Left lung (tissue), 10 donors: Measurements from ENCODE around the gene TMEM39A. TPM values are rescaled to one million over a fixed set of nuclear protein-coding genes. Genes with fewer than 3 reads are reported as not detected.
A peak's percentile ranks its signal among the peaks of the same experiment; 100 is the strongest.

Experiments
- ATAC-seq: fragments of 200-7000 bp; cut with Tn5 transposase; one replicate; pipeline ENCODE4 v1.9.1; 2020; ENCODE audit warnings: moderate library complexity
- DNase-seq, 4 donors: peaks; one replicate each; pipeline ENCODE4 v3.0.0-alpha.2; 2013 to 2020
- H3K27ac ChIP-seq, 2 donors: fragments of 200-600 bp; sonication (generic) in 1 of 2; one replicate each; pipeline versions ENCODE4 v1.5.0 to v1.8.0; 2020 to 2021
- H3K27me3 ChIP-seq, 2 donors: fragments of 200-600 bp; sonication (generic) in 1 of 2; one replicate each; pipeline versions ENCODE4 v1.5.0 to v1.8.0; 2020 to 2021
- H3K36me3 ChIP-seq, 2 donors: fragments of 200-600 bp; sonication (generic) in 1 of 2; one replicate each; pipeline versions ENCODE4 v1.5.0 to v1.8.0; 2020 to 2021
- H3K4me1 ChIP-seq, 2 donors: fragments of 200-600 bp; one replicate each; pipeline ENCODE4 v1.8.0; 2021
- H3K4me3 ChIP-seq, 2 donors: fragments of 200-600 bp; sonication (generic) in 1 of 2; one replicate each; pipeline versions ENCODE4 v1.5.0 to v1.8.0; 2020 to 2021; ENCODE audit warnings: mild to moderate bottlenecking in 1 of 2
- H3K9me3 ChIP-seq, 2 donors: fragments of 200-600 bp; sonication (generic) in 1 of 2; one replicate each; pipeline versions ENCODE4 v1.5.0 to v1.8.0; 2020 to 2021
- intact Hi-C, 2 donors: fragments of 100-400 bp; cut with DNase I; formaldehyde crosslinking; loops; one replicate each; pipeline versions ENCODE4 v1.11.2 to v1.14.2; 2022
- polyA plus RNA-seq, 6 donors: library from polyadenylated mRNA; unstranded; fragments of 120-200 nt; gene quantifications; one replicate each; pipeline ENCODE4 v1.2.1, GENCODE V29; 2013; ENCODE audit not compliant: insufficient read length in 6 of 6
- total RNA-seq, 2 donors: library from RNA; stranded (reverse); fragmentation: NEBNext Ultra II Directional; extraction: Animal tissue kit (Norgen Biotek cat#: 25700); gene quantifications; one replicate each; pipeline ENCODE4 v1.2.1, GENCODE V29; 2021
- TF ChIP-seq, protein P1 (sequence below), 2 donors: fragments of 200-600 bp; sonication (generic) in 1 of 2; IDR thresholded peaks; one replicate each; pipeline versions ENCODE4 v1.5.0 to v1.8.0; 2021; ENCODE audit warnings: antibody characterized with exemption in 2 of 2
- donor health status: DM: no; HTN: yes; CAD: no.
- donor health status: DM: no; HTN: no; CAD: no.

TMEM39A gene
- total and polyA plus RNA-seq, 8 donors, result 56.6 to 78.5 (median 66.3) TPM

DNA sequence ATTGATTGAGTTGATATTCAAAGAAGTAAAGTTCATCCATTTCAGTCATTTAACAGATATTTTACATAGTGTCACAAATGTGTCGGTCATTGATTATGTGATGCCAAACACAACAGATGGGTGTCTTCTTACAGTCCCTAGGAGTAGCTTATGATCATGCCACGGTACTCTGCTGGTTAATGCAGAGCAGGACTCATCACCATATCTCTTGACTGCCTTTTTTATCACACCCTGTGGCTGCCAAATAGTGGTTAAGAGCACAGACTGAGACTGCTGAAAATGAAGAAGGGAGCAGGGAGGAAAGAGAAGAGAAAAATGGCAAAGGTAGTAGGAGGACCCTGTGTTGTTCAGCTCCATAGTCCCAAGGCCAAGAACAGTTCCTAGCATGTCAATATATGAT is 22.1 kb upstream of the TMEM39A start:
- Histone ChIP-seq H3K9me3 (no peaks in the 10 kb centered on the region), H3K27me3 (no peaks in the 10 kb centered on the region), H3K4me3 (no peak overlapping the region), H3K4me1 (no peaks in the 10 kb centered on the region), H3K36me3 (peaks cover 0 to 80% of the 10 kb centered on the region in 2 donors), H3K27ac (no peak overlapping the region)
- TF ChIP-seq, protein P1, sequence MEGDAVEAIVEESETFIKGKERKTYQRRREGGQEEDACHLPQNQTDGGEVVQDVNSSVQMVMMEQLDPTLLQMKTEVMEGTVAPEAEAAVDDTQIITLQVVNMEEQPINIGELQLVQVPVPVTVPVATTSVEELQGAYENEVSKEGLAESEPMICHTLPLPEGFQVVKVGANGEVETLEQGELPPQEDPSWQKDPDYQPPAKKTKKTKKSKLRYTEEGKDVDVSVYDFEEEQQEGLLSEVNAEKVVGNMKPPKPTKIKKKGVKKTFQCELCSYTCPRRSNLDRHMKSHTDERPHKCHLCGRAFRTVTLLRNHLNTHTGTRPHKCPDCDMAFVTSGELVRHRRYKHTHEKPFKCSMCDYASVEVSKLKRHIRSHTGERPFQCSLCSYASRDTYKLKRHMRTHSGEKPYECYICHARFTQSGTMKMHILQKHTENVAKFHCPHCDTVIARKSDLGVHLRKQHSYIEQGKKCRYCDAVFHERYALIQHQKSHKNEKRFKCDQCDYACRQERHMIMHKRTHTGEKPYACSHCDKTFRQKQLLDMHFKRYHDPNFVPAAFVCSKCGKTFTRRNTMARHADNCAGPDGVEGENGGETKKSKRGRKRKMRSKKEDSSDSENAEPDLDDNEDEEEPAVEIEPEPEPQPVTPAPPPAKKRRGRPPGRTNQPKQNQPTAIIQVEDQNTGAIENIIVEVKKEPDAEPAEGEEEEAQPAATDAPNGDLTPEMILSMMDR (IDR thresholded peaks at IDR 0.05), result no peak
- no peak for ATAC-seq
- intact Hi-C loops, result no loop called here
- no peak for DNase-seq

DNA sequence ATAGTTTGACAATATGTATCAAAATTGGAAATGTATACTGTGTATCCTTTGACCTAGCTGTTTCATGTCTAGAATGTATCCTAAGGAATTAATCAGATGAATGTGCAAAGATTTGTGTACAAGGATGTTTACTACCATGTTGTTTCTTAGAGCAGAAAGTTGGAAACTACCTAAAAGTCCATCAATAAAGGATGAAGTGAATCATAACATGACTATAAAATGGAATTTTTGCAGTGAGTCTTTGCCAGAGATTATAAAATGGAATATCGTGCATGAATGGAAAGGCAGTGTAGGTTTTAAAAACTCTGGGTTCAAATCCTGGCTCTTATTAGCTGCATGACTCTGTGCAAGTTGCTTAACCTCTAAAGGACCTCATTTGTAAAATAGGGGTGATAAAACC is 19.7 kb upstream of the TMEM39A start:
- H3K9me3 ChIP-seq, result no peaks in the 10 kb centered on the region
- no peaks in the 10 kb centered on the region for H3K27me3 ChIP-seq
- TF ChIP-seq, protein P1 (IDR thresholded peaks at IDR 0.05), result no peak
- intact Hi-C loops, result no loop called here
- ATAC-seq (no peak), DNase-seq (no peak)
- no peaks in the 10 kb centered on the region for H3K4me1 ChIP-seq
- peaks cover 0 to 79% of the 10 kb centered on the region in 2 donors for H3K36me3 ChIP-seq
- H3K27ac ChIP-seq, result no peak overlapping the region
- no peak overlapping the region for H3K4me3 ChIP-seq

DNA sequence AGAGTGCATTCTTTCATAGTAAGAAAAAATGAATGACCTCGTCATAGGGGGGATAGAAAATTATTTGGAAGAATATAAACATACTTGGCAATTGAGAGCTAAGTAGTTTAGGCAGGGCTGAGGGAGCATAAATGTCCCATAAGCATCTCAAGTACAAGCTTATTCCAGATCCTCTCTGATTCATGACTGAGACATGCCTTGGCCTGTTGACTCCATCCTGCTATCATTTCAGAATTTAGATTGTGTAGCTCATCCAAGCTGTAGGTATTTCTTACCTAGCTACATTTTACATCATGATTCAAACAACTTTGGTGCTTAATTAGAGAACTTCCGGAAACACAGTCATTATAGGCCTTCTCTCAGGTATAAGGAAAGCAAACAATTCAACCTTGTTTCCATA is 17.7 kb upstream of the TMEM39A start:
- ATAC-seq, result no peak
- Histone ChIP-seq H3K27me3 (no peaks in the 10 kb centered on the region), H3K36me3 (peaks cover 0 to 72% of the 10 kb centered on the region in 2 donors), H3K9me3 (no peaks in the 10 kb centered on the region), H3K4me1 (no peaks in the 10 kb centered on the region), H3K27ac (no peak overlapping the region), H3K4me3 (no peak overlapping the region)
- intact Hi-C loops, result no loop called here
- TF ChIP-seq, protein P1 (IDR thresholded peaks at IDR 0.05), result no peak
- no peak for DNase-seq

DNA sequence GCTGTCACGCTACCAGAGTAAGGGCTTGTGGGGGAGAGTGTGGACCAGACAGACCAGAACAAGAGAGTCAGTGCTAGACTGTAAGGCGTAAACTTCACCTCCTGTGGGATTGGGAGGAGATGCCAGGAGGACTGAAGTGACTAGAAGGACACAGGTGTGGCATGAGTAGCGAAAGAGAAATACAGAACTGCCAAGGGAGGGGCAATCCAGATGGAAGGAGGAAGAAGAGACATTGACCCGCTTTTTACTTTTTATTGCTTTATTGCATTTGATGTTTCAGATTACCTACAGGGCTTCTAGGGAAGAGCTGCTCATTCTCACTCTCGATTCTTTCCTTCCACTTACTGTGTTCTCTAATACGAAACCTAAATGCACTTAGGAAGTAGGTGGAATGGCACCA is 7.5 kb upstream of the TMEM39A start:
- no peaks in the 10 kb centered on the region for H3K9me3 ChIP-seq
- no peak for ATAC-seq
- intact Hi-C loops, result no loop called here
- H3K27me3 ChIP-seq, result no peaks in the 10 kb centered on the region
- DNase-seq, result no peak
- peaks cover 9 to 23% of the 10 kb centered on the region in 2 donors for H3K4me1 ChIP-seq
- no peak overlapping the region for H3K4me3 ChIP-seq
- peaks cover 0 to 42% of the 10 kb centered on the region in 2 donors for H3K36me3 ChIP-seq
- TF ChIP-seq, protein P1 (IDR thresholded peaks at IDR 0.05), result no peak
- H3K27ac ChIP-seq, result no peak overlapping the region

DNA sequence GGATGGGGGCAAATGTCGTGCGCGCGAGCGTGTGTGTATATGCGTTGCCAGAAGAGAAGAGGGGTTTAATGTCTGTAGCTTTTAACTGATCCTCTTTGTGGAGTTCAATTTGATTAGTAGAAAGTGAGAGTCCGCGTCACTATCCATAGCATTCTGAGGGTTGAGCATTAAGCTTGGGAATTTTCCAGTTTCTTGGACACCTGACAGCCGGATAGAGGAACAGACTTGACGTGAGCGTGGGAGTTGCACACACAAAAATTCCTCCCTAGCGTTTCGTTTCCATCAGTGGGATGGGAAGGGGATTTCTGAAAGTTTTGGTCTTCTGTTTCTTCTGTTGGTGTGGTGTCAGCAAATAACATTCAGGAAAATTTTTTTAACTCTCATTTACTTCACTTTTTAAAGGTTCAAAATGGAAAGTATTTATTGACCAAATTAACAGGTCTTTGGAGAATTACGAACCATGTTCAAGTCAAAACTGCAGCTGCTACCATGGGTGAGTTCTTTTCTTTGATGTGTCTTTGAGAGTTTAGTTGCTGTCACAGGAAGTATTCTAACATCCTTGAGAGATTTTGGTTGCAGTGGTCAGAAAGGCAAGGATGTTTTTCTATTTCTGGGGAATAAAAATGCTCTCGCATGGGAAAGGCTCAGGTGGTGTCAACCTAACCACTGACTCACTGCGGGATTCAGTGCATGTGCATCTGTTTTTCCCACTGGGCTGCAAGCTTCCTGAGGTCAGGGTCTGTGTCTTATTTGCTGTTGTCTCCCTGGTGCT is 6.2 kb upstream of the TMEM39A start:
- H3K4me3 ChIP-seq, result peak overlapping the region; percentile 76 to 94
- H3K27me3 ChIP-seq, result no peaks in the 10 kb centered on the region
- H3K4me1 ChIP-seq, result peaks cover 9 to 23% of the 10 kb centered on the region in 2 donors
- TF ChIP-seq, protein P1 (IDR thresholded peaks at IDR 0.05), result no peak
- DNase-seq (peak in 1 of 4 donors; percentile 26), ATAC-seq (peak; percentile 28)
- H3K36me3 ChIP-seq, result peaks cover 0 to 33% of the 10 kb centered on the region in 2 donors
- H3K9me3 ChIP-seq, result no peaks in the 10 kb centered on the region
- intact Hi-C loops, result no loop called here
- H3K27ac ChIP-seq, result peak overlapping the region; percentile 68 to 77
